Left lung (tissue), 10 donors: Measurements from ENCODE around the gene MYO1A. TPM values are rescaled to one million over a fixed set of nuclear protein-coding genes. Genes with fewer than 3 reads are reported as not detected.

Source experiments
- ATAC-seq: fragments of 200-7000 bp; cut with Tn5 transposase; one replicate; pipeline ENCODE4 v1.9.1; 2020; ENCODE audit warnings: moderate library complexity
- DNase-seq, 4 donors: peaks; one replicate each; pipeline ENCODE4 v3.0.0-alpha.2; 2013 to 2020
- H3K27ac ChIP-seq, 2 donors: fragments of 200-600 bp; sonication (generic) in 1 of 2; one replicate each; pipeline versions ENCODE4 v1.5.0 to v1.8.0; 2020 to 2021
- H3K27me3 ChIP-seq, 2 donors: fragments of 200-600 bp; sonication (generic) in 1 of 2; one replicate each; pipeline versions ENCODE4 v1.5.0 to v1.8.0; 2020 to 2021
- H3K36me3 ChIP-seq, 2 donors: fragments of 200-600 bp; sonication (generic) in 1 of 2; one replicate each; pipeline versions ENCODE4 v1.5.0 to v1.8.0; 2020 to 2021
- H3K4me1 ChIP-seq, 2 donors: fragments of 200-600 bp; one replicate each; pipeline ENCODE4 v1.8.0; 2021
- H3K4me3 ChIP-seq, 2 donors: fragments of 200-600 bp; sonication (generic) in 1 of 2; one replicate each; pipeline versions ENCODE4 v1.5.0 to v1.8.0; 2020 to 2021; ENCODE audit warnings: mild to moderate bottlenecking in 1 of 2
- H3K9me3 ChIP-seq, 2 donors: fragments of 200-600 bp; sonication (generic) in 1 of 2; one replicate each; pipeline versions ENCODE4 v1.5.0 to v1.8.0; 2020 to 2021
- CTCF ChIP-seq, 2 donors: fragments of 200-600 bp; sonication (generic) in 1 of 2; IDR thresholded peaks; one replicate each; pipeline versions ENCODE4 v1.5.0 to v1.8.0; 2021; ENCODE audit warnings: antibody characterized with exemption in 2 of 2
- intact Hi-C, 2 donors: fragments of 100-400 bp; cut with DNase I; formaldehyde crosslinking; loops; one replicate each; pipeline versions ENCODE4 v1.11.2 to v1.14.2; 2022
- polyA plus RNA-seq, 6 donors: library from polyadenylated mRNA; unstranded; fragments of 120-200 nt; gene quantifications; one replicate each; pipeline ENCODE4 v1.2.1, GENCODE V29; 2013; ENCODE audit not compliant: insufficient read length in 6 of 6
- total RNA-seq, 2 donors: library from RNA; stranded (reverse); fragmentation: NEBNext Ultra II Directional; extraction: Animal tissue kit (Norgen Biotek cat#: 25700); gene quantifications; one replicate each; pipeline ENCODE4 v1.2.1, GENCODE V29; 2021
- donor health status: DM: no; HTN: yes; CAD: no.
- donor health status: DM: no; HTN: no; CAD: no.

Gene MYO1A
- total and polyA plus RNA-seq, 8 donors, result 0.07 to 0.29 (median 0.19) TPM; not detected in 2

GRCh38 chr12:56995930-56996496 lies 53.9 kb downstream of the MYO1A start:
- ATAC-seq, result no peak

GRCh38 chr12:56995201-56995929 lies 54.6 kb downstream of the MYO1A start:
- Histone ChIP-seq H3K27ac (no peak overlapping the region), H3K27me3 (no peaks in the 10 kb centered on the region), H3K9me3 (no peaks in the 10 kb centered on the region), H3K4me3 (no peak overlapping the region), H3K36me3 (peaks cover 0 to 12% of the 10 kb centered on the region in 2 donors), H3K4me1 (peaks cover 7 to 26% of the 10 kb centered on the region in 2 donors)
- intact Hi-C loops, result no loop called here
- ATAC-seq (no peak), DNase-seq (no peak)
- TF ChIP-seq CTCF (IDR thresholded peaks at IDR 0.05), result no peak

More at GRCh38 chr12:56995930-56996496, 53.9 kb downstream of the MYO1A start:
- no peaks in the 10 kb centered on the region for H3K27me3 ChIP-seq
- no peak for DNase-seq
- H3K9me3 ChIP-seq, result no peaks in the 10 kb centered on the region
- intact Hi-C loops, result no loop called here
- peaks cover 0 to 15% of the 10 kb centered on the region in 2 donors for H3K36me3 ChIP-seq
- H3K4me3 ChIP-seq, result no peak overlapping the region
- no peak for TF ChIP-seq CTCF (IDR thresholded peaks at IDR 0.05)
- H3K4me1 ChIP-seq, result peaks cover 4 to 23% of the 10 kb centered on the region in 2 donors
- no peak overlapping the region for H3K27ac ChIP-seq

- intact Hi-C loops, result no loop called here
- no peak for TF ChIP-seq CTCF (IDR thresholded peaks at IDR 0.05)
- no peak for ATAC-seq
Observed at GRCh38 chr12:56994231-56994746, 55.6 kb downstream of the MYO1A start.

GRCh38 chr12:56993346-56993745 lies 56.6 kb downstream of the MYO1A start:
- H3K27me3 ChIP-seq, result no peaks in the 10 kb centered on the region
- H3K4me1 ChIP-seq, result peaks cover 7 to 26% of the 10 kb centered on the region in 2 donors
- H3K4me3 ChIP-seq, result no peak overlapping the region
- peaks cover 0 to 8% of the 10 kb centered on the region in 2 donors for H3K36me3 ChIP-seq
- no peaks in the 10 kb centered on the region for H3K9me3 ChIP-seq
- ATAC-seq (no peak), DNase-seq (no peak)
- TF ChIP-seq CTCF (IDR thresholded peaks at IDR 0.05), result no peak
- intact Hi-C loops, result no loop called here
- no peak overlapping the region for H3K27ac ChIP-seq

More at GRCh38 chr12:56994231-56994746, 55.6 kb downstream of the MYO1A start:
- no peak overlapping the region for H3K4me3 ChIP-seq
- no peak for DNase-seq
- H3K27me3 ChIP-seq, result no peaks in the 10 kb centered on the region
- peaks cover 7 to 24% of the 10 kb centered on the region in 2 donors for H3K4me1 ChIP-seq
- H3K27ac ChIP-seq, result no peak overlapping the region
- H3K36me3 ChIP-seq, result peaks cover 0 to 8% of the 10 kb centered on the region in 2 donors
- H3K9me3 ChIP-seq, result no peaks in the 10 kb centered on the region
